Muscle of leg (tissue), 11 donors: ENCODE data around the gene TSPAN33. TPM values are rescaled to one million over a fixed set of nuclear protein-coding genes. Genes with fewer than 3 reads are reported as not detected.

Experiments used
- DNase-seq: peaks from one replicate; pipeline ENCODE4 v3.0.0; 2013
- H3K27ac ChIP-seq: one replicate; pipeline ENCODE4 v1.5.1; 2013; ENCODE audit warnings: mild to moderate bottlenecking, low read length, control low read depth
- H3K27me3 ChIP-seq: one replicate; pipeline ENCODE4 v1.6.1; 2013; ENCODE audit warnings: low read length; ENCODE audit not compliant: control insufficient read depth, insufficient read depth
- H3K36me3 ChIP-seq: one replicate; pipeline ENCODE4 v1.6.1; 2013; ENCODE audit warnings: low read length; ENCODE audit not compliant: control insufficient read depth, insufficient read depth
- H3K4me1 ChIP-seq: one replicate; pipeline ENCODE4 v1.6.1; 2013; ENCODE audit warnings: low read length; ENCODE audit not compliant: control insufficient read depth, insufficient read depth
- H3K4me3 ChIP-seq: one replicate; pipeline ENCODE4 v1.5.1; 2013; ENCODE audit warnings: low read length, control low read depth
- H3K9me3 ChIP-seq: replicated peaks from 2 replicates; pipeline ENCODE4 v1.6.1; 2013; ENCODE audit warnings: low read depth, low read length; ENCODE audit not compliant: control insufficient read depth
- WGBS: methylation state at CpG from one replicate; pipeline ENCODE4 v1.1.5; 2013; ENCODE audit warnings: missing lambda C conversion rate; ENCODE audit not compliant: insufficient coverage; 5-methylcytosine and 5-hydroxymethylcytosine counted together
- polyA plus RNA-seq, 8 donors: library from polyadenylated mRNA; unstranded; fragments of 120-200 nt; gene quantifications; one replicate each; pipeline versions ENCODE4 v1.2.1 to v1.2.3, GENCODE V29; 2013; ENCODE audit warnings: inconsistent platforms in 1 of 8, low replicate concordance in 1 of 8; ENCODE audit not compliant: insufficient read length in 8 of 8, insufficient read depth in 1 of 8
- total RNA-seq: library from RNA; stranded (reverse); fragments of 120-200 nt; gene quantifications from one replicate; pipeline ENCODE4 v1.2.4, GENCODE V29; 2013

TSPAN33 gene
- total and polyA plus RNA-seq, 9 donors: 23.9 to 52.4 (median 45.8) TPM

- WGBS: 96% methylated on average over 6 of the region's 9 CpGs
- no peaks in the 10 kb centered on the region for H3K27me3 ChIP-seq
Observed at GRCh38 chr7:129157651-129158050, 13.1 kb downstream of the TSPAN33 start.

GRCh38 chr7:129159539-129159938 lies 15.0 kb downstream of the TSPAN33 start:
- Histone ChIP-seq H3K36me3 (peaks cover 11% of the 10 kb centered on the region), H3K4me1 (peaks cover 6% of the 10 kb centered on the region), H3K4me3 (no peak overlapping the region), H3K27ac (no peak overlapping the region), H3K9me3 (no peaks in the 10 kb centered on the region), H3K27me3 (no peaks in the 10 kb centered on the region)
- DNase-seq: no peak
- 87% methylated on average over 3 of the region's 3 CpGs for WGBS

More at GRCh38 chr7:129157651-129158050, 13.1 kb downstream of the TSPAN33 start:
- H3K4me1 ChIP-seq: peaks cover 6% of the 10 kb centered on the region
- H3K36me3 ChIP-seq: peaks cover 6% of the 10 kb centered on the region
- H3K9me3 ChIP-seq: no peaks in the 10 kb centered on the region
- no peak overlapping the region for H3K27ac ChIP-seq
- H3K4me3 ChIP-seq: no peak overlapping the region
- no peak for DNase-seq

- Histone ChIP-seq H3K4me1 (peaks cover 6% of the 10 kb centered on the region), H3K4me3 (no peak overlapping the region), H3K27ac (no peak overlapping the region), H3K9me3 (no peaks in the 10 kb centered on the region), H3K36me3 (peaks cover 11% of the 10 kb centered on the region), H3K27me3 (no peaks in the 10 kb centered on the region)
- peak; percentile 27 for DNase-seq
- 100% methylated on average over 1 of the region's 3 CpGs for WGBS
Observed at GRCh38 chr7:129160161-129160905, 15.8 kb downstream of the TSPAN33 start.

GRCh38 chr7:129161524-129162225 lies 17.2 kb downstream of the TSPAN33 start:
- Histone ChIP-seq H3K9me3 (no peaks in the 10 kb centered on the region), H3K4me1 (peaks cover 6% of the 10 kb centered on the region), H3K27me3 (no peaks in the 10 kb centered on the region), H3K4me3 (no peak overlapping the region), H3K36me3 (peaks cover 14% of the 10 kb centered on the region), H3K27ac (no peak overlapping the region)
- no CpG with 5 or more reads among the region's 5 CpGs for WGBS
- no peak for DNase-seq

- Histone ChIP-seq H3K9me3 (no peaks in the 10 kb centered on the region), H3K4me1 (peaks cover 6% of the 10 kb centered on the region), H3K36me3 (peaks cover 23% of the 10 kb centered on the region), H3K27ac (no peak overlapping the region), H3K27me3 (peaks cover 2% of the 10 kb centered on the region), H3K4me3 (no peak overlapping the region)
- no peak for DNase-seq
- WGBS: no CpG with 5 or more reads among the region's 5 CpGs
Observed at GRCh38 chr7:129162732-129163131, 18.2 kb downstream of the TSPAN33 start.

DNA sequence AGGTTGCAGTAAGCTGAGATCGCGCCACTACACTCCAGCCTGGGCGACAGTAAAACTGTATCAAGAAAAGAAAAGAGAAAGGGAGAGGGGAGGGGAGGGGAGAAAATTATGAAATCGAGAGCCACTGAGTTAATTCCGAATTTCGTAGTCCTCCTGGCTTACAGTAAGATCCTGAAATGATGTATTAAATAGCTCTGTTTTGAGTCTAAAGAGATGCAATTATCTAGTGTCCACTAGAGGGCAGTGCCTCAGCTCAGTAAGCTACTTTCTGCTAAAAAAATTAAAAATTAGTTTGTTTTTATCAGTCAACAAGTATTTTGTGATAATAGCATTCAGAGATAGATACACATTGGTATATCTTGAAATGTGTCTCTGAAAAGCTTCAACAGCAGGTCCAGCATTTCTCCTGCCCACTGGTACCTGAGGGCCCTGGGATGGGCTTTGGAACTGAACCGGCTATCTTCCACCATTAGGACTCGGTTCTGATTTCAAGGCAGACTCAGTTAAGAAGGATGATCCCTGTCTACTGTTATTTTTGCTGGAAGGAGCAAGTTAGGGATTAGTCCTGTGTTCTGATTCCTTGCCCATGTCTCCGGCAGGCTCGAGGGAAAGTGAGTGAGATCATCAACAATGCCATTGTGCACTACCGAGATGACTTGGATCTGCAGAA lies 19.5 kb downstream of the TSPAN33 start:
- no peak overlapping the region for H3K27ac ChIP-seq
- peak; percentile 78 for DNase-seq
- no peaks in the 10 kb centered on the region for H3K9me3 ChIP-seq
- H3K4me3 ChIP-seq: no peak overlapping the region
- peaks cover 23% of the 10 kb centered on the region for H3K36me3 ChIP-seq
- peaks cover 17% of the 10 kb centered on the region for H3K4me1 ChIP-seq
- peaks cover 2% of the 10 kb centered on the region for H3K27me3 ChIP-seq
- WGBS: 56% methylated on average over 10 of the region's 11 CpGs

DNA sequence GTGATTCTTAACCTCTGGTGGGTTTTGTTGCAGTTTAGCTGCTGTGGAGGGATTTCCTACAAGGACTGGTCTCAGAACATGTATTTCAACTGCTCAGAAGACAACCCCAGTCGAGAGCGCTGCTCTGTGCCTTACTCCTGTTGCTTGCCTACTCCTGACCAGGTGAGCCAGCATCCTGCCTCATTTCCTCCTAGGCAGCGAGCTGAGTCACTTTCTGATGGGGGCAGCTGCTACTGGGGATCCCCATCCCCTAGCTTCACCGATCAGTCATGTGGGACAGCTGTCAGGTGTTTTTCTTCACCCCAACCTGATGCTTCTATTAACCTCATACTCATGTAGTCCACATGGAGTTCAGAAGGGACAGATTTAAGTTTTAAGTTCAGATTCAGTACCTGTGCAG lies 22.2 kb downstream of the TSPAN33 start:
- Histone ChIP-seq H3K27ac (no peak overlapping the region), H3K4me3 (no peak overlapping the region), H3K36me3 (peaks cover 23% of the 10 kb centered on the region), H3K9me3 (no peaks in the 10 kb centered on the region), H3K27me3 (peaks cover 2% of the 10 kb centered on the region), H3K4me1 (peaks cover 20% of the 10 kb centered on the region)
- WGBS: 94% methylated on average over 3 of the region's 4 CpGs
- no peak for DNase-seq

- Histone ChIP-seq H3K27ac (no peak overlapping the region), H3K27me3 (peaks cover 2% of the 10 kb centered on the region), H3K4me1 (peaks cover 20% of the 10 kb centered on the region), H3K4me3 (no peak overlapping the region), H3K9me3 (no peaks in the 10 kb centered on the region), H3K36me3 (peaks cover 16% of the 10 kb centered on the region)
- WGBS: 37% methylated on average over 3 of the region's 4 CpGs
- DNase-seq: no peak
Observed at GRCh38 chr7:129167817-129168216, 23.3 kb downstream of the TSPAN33 start.

DNA sequence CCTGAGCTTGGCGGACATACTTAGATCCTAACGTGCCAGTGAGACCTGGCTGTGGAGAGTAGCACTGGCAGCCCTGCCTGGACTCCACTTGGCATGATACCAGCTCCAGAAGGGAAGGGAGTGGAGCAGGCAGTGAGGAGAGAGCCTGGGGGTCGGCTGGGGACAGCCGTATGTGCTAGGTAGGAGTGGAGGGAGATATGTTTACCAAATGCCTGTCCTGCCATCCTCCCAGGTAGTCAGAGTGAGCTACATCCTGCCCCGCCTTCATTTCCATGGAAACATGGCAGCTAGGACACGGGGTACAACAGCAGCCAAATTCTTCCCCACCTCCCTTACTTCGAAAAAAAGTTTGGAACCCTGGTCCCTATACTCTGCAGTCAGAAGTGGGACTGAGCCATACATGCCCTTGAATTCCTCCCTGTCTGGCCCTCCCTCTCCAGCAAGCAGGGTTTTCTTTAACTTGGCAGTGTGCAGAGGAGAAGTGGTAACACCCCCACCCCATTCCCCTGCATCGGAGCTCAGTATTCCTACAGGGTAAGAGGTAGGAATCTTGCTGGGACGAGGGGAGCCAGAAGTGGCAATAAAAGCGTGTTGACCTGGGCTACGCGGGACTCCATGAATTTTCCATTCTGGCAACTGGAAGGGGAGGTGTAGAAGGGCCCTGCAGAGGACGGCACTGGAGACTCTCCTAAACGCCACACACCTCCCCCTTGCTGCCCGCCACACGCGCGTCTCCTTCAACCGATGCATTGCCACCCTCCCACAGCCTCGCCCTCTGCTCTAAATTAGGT lies 23.9 kb downstream of the TSPAN33 start:
- Histone ChIP-seq H3K4me3 (peak overlapping the region; percentile 13), H3K27ac (peak overlapping the region; percentile 51), H3K9me3 (no peaks in the 10 kb centered on the region), H3K4me1 (peaks cover 20% of the 10 kb centered on the region), H3K36me3 (peaks cover 14% of the 10 kb centered on the region), H3K27me3 (peaks cover 2% of the 10 kb centered on the region)
- WGBS: 30% methylated on average over 16 of the region's 20 CpGs
- DNase-seq: peak; percentile 75
